Measurements from ENCODE around the gene DPP10.

Gene DPP10

DNA sequence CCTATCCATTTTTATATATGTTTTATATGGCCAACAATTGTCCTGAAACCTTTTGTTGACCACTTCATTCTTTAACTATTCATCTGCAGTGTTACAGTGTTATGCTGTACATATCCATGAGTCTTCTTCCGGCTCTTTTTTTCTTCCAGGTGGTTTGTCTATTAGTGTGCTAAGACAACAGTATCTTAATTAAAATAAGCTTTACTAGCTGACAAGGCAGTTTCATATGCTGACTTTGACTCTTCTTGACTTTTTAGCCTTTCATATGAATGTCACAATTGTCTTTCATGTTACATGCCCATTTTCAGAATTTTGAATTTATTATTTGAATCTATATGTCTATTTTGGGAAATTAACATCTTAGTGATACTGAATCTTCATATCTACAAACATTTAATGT, 1249.0 kb downstream of the DPP10 start:
- no peaks in the 10 kb centered on the region for H3K27me3 ChIP-seq (ENCODE audit: control insufficient read depth, insufficient read depth, low read length)
- no peak overlapping the region for H3K27ac ChIP-seq
- TF ChIP-seq, protein P1, sequence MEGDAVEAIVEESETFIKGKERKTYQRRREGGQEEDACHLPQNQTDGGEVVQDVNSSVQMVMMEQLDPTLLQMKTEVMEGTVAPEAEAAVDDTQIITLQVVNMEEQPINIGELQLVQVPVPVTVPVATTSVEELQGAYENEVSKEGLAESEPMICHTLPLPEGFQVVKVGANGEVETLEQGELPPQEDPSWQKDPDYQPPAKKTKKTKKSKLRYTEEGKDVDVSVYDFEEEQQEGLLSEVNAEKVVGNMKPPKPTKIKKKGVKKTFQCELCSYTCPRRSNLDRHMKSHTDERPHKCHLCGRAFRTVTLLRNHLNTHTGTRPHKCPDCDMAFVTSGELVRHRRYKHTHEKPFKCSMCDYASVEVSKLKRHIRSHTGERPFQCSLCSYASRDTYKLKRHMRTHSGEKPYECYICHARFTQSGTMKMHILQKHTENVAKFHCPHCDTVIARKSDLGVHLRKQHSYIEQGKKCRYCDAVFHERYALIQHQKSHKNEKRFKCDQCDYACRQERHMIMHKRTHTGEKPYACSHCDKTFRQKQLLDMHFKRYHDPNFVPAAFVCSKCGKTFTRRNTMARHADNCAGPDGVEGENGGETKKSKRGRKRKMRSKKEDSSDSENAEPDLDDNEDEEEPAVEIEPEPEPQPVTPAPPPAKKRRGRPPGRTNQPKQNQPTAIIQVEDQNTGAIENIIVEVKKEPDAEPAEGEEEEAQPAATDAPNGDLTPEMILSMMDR (IDR thresholded peaks at IDR 0.05) = no peak
- no peaks in the 10 kb centered on the region for H3K36me3 ChIP-seq (ENCODE audit: control insufficient read depth, insufficient read depth, low read length)
- H3K4me1 ChIP-seq = no peaks in the 10 kb centered on the region
- H3K4me3 ChIP-seq (ENCODE audit: low read depth, low read length) = no peak overlapping the region
- H3K9me3 ChIP-seq (ENCODE audit: control insufficient read depth, low read length) = no peaks in the 10 kb centered on the region
- H2AFZ ChIP-seq = no peak overlapping the region
- H3K79me2 ChIP-seq = no peaks in the 10 kb centered on the region
- no peak overlapping the region for H3K4me2 ChIP-seq (ENCODE audit: low read length)
- no peak overlapping the region for H3K9ac ChIP-seq

DNA sequence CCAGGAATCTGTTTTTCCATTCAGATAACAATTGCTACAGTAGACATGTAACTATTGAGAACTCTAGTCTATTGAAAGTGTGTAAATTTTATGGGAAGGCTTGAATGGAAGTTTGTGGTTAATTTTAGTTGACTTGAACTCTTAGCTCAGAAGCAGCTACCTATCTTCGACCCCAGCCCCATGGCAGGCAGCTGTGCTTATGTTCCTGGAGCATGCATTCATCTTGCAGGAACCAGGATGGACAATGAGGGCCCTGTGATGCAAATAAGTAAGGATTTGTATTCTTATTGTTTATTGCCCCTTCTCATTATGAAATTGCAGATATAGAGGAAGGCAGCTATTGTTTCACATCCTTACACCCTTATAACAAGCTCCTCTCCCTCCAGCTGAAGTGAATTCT, 1252.2 kb downstream of the DPP10 start:
- no peak overlapping the region for H3K9ac ChIP-seq

DNA sequence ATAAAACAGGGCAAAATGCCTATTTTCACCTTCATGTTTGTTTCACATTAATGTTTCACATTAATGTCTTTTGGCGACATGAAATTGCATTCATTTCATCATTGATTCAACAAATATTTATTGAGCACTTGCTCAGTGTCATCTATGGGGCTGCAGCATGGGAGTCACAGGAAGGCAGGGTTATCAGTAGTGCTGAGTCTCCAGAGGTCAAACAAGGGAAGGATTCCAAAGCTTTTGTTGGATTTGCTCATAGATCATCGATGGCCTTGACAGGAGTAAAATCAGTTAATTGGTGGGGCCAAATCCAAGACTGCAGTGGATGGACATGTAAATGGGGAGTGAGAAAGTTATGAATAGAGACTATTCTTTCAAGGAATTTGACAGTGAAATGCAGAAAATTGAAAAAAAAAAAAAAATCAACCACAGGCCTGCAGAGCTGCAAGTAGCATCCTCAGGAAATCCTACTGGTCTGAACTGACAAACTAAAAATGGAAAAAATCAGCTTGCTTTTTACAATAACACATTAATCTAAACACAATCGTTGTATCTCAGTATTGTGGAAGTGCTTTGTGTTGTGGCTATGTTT, 1290.8 kb downstream of the DPP10 start:
- H3K4me3 ChIP-seq (ENCODE audit: low read depth, low read length) = no peak overlapping the region
- H3K4me1 ChIP-seq = no peaks in the 10 kb centered on the region
- H3K9ac ChIP-seq = no peak overlapping the region
- H2AFZ ChIP-seq = no peak overlapping the region
- no peaks in the 10 kb centered on the region for H3K9me3 ChIP-seq (ENCODE audit: control insufficient read depth, low read length)
- no peaks in the 10 kb centered on the region for H3K36me3 ChIP-seq (ENCODE audit: control insufficient read depth, insufficient read depth, low read length)
- H3K79me2 ChIP-seq = no peaks in the 10 kb centered on the region
- H3K27me3 ChIP-seq (ENCODE audit: control insufficient read depth, insufficient read depth, low read length) = no peaks in the 10 kb centered on the region
- no peak overlapping the region for H3K4me2 ChIP-seq (ENCODE audit: low read length)
- H3K27ac ChIP-seq = no peak overlapping the region
- TF ChIP-seq, protein P1 (IDR thresholded peaks at IDR 0.05) = no peak

More for the DNA sequence above, 1252.2 kb downstream of the DPP10 start:
- no peak overlapping the region for H3K4me3 ChIP-seq (ENCODE audit: low read depth, low read length)
- H3K4me2 ChIP-seq (ENCODE audit: low read length) = no peak overlapping the region
- TF ChIP-seq, protein P1 (IDR thresholded peaks at IDR 0.05) = no peak
- H3K27me3 ChIP-seq (ENCODE audit: control insufficient read depth, insufficient read depth, low read length) = no peaks in the 10 kb centered on the region
- no peak overlapping the region for H3K27ac ChIP-seq
- H2AFZ ChIP-seq = no peak overlapping the region
- no peaks in the 10 kb centered on the region for H3K4me1 ChIP-seq
- H3K79me2 ChIP-seq = no peaks in the 10 kb centered on the region
- H3K36me3 ChIP-seq (ENCODE audit: control insufficient read depth, insufficient read depth, low read length) = no peaks in the 10 kb centered on the region
- H3K9me3 ChIP-seq (ENCODE audit: control insufficient read depth, low read length) = no peaks in the 10 kb centered on the region

DNA sequence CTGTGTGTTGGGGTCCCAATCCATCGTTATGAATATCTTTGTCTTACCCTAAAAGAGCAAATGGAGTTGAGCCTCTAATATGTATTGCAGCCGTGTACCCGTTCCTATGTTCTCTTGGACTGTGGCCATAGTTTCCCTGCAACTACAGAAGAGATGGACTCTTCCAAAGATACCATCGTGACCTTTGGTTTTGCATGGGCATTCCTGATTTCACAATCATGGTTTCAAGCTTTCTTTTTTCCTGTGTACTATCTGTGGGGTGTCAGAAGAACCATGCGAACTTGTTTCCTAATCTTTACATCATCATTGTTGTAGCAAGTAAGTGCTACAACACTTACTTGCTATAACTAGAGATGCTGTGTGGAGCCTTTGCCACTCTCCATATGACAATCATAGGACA, 1295.7 kb downstream of the DPP10 start:
- no peaks in the 10 kb centered on the region for H3K27me3 ChIP-seq (ENCODE audit: control insufficient read depth, insufficient read depth, low read length)
- H3K79me2 ChIP-seq = no peaks in the 10 kb centered on the region
- TF ChIP-seq, protein P1 (IDR thresholded peaks at IDR 0.05) = no peak
- H3K4me3 ChIP-seq (ENCODE audit: low read depth, low read length) = no peak overlapping the region
- no peaks in the 10 kb centered on the region for H3K4me1 ChIP-seq
- no peak overlapping the region for H3K9ac ChIP-seq
- no peak overlapping the region for H3K27ac ChIP-seq
- H3K4me2 ChIP-seq (ENCODE audit: low read length) = no peak overlapping the region
- no peak overlapping the region for H2AFZ ChIP-seq
- no peaks in the 10 kb centered on the region for H3K36me3 ChIP-seq (ENCODE audit: control insufficient read depth, insufficient read depth, low read length)
- no peaks in the 10 kb centered on the region for H3K9me3 ChIP-seq (ENCODE audit: control insufficient read depth, low read length)

DNA sequence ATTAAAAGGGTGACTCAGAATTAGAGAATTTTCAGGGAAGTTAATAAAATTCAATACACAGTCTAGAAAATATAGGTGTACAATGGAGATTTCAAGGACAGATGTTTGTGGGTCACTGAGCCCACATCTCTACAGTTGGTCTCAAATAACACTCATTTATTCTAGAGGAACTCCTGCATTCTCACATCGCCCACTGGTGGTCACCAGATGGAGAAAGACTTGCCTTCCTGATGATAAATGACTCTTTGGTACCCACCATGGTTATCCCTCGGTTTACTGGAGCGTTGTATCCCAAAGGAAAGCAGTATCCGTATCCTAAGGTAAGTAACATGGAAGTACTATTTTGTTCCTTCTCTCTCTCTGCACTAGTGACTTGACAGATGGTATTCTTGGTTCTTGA, 1297.1 kb downstream of the DPP10 start:
- H3K4me3 ChIP-seq (ENCODE audit: low read depth, low read length) = no peak overlapping the region
- no peak overlapping the region for H3K27ac ChIP-seq
- H3K4me2 ChIP-seq (ENCODE audit: low read length) = no peak overlapping the region
- TF ChIP-seq, protein P1 (IDR thresholded peaks at IDR 0.05) = no peak
- no peaks in the 10 kb centered on the region for H3K4me1 ChIP-seq
- H3K9ac ChIP-seq = no peak overlapping the region
- H3K79me2 ChIP-seq = no peaks in the 10 kb centered on the region
- no peaks in the 10 kb centered on the region for H3K9me3 ChIP-seq (ENCODE audit: control insufficient read depth, low read length)
- H2AFZ ChIP-seq = no peak overlapping the region
- no peaks in the 10 kb centered on the region for H3K27me3 ChIP-seq (ENCODE audit: control insufficient read depth, insufficient read depth, low read length)
- H3K36me3 ChIP-seq (ENCODE audit: control insufficient read depth, insufficient read depth, low read length) = no peaks in the 10 kb centered on the region

Data from parathyroid adenoma (tissue), 2 donors.